ENCODE data around the gene AHI1. TPM values are rescaled to one million over a fixed set of nuclear protein-coding genes. Genes with fewer than 3 reads are reported as not detected.

The AHI1 gene
- 10 to 100 TPM; 17.3 to 50.4 (median 24.5) TPM for total RNA-seq

DNA sequence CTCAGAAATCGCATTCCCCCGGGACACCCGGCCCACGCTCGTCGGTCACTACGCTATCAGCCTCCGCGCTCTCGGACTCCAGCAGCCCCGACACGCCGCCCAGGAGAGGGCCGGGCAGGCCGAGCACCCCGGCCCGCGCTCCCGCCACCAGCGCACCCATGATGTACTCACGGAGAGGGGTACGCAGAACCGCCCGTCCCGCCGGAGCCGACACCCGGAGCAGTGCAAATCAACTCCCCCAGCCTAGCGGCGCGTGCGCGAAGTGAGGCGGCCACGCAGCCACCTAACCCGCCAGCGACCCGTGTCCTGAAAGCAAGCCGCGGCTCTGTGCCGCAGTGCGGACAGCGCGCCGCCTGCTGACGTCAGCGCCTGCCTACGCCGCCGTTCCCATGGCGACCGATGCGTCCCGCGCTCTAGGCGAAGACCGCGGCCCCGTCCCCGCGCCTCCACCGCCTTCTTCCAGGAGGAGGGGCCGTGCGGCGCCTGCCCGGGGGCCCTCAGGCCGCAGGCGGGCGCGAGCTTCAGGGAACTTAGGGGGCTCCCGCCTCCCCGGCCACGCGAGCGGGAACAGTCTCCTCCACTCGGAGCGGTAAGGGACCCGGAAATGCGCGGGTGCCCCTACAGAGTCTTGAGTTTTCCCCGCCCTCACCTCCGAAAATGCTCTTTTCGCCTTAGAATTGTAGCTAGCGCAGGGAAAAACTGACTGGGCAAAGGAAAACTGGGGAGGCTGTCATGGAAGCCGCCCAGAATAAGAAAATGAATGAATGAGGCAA lies at the start of gene AHI1:
TSS of gene AHI1 (minus strand) at position 329 of the 773 bp plus-strand sequence. CDS start 5,503 bp downstream, outside the sequence.
- TF ChIP-seq, protein P1, sequence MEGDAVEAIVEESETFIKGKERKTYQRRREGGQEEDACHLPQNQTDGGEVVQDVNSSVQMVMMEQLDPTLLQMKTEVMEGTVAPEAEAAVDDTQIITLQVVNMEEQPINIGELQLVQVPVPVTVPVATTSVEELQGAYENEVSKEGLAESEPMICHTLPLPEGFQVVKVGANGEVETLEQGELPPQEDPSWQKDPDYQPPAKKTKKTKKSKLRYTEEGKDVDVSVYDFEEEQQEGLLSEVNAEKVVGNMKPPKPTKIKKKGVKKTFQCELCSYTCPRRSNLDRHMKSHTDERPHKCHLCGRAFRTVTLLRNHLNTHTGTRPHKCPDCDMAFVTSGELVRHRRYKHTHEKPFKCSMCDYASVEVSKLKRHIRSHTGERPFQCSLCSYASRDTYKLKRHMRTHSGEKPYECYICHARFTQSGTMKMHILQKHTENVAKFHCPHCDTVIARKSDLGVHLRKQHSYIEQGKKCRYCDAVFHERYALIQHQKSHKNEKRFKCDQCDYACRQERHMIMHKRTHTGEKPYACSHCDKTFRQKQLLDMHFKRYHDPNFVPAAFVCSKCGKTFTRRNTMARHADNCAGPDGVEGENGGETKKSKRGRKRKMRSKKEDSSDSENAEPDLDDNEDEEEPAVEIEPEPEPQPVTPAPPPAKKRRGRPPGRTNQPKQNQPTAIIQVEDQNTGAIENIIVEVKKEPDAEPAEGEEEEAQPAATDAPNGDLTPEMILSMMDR (IDR thresholded peaks at IDR 0.05; ENCODE audit: low read depth) = no peak

DNA sequence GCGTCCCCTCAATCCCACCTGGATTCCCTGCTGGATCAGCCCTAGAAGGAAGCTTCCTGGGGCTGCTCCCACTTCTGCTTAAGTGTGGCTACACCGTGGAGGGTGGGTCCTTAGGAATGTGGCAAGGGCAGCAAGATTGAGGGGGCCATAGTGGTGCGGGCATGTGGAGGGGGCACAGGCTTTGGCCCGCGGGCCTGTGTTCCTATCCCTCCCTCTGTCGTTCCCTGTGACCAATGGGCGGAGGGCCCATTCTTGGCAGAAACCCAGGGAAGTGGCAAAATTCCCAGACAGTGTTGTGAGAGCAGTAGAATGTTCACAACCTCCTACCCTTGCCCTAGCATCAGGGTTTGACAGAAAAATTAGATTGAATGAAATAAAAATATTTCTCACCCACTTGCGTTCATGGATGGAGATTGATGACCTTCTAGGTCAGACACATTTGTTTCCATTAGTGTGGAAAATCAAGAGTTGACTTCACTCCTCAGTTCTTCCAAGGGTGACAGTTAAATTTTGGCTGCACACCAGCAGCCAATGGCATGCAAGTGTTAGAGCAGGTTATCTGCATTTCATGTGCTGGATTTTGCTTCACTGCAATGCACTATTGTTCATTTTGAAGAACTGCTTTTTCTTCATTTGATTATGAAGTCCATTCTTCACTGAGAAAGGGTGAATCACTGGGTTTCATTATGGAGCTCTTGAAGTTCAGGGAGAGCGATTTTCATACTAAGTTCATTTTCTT lies 49.3 kb upstream of the AHI1 start:
- TF ChIP-seq, protein P1 (IDR thresholded peaks at IDR 0.05; ENCODE audit: low read depth) = no peak

DNA sequence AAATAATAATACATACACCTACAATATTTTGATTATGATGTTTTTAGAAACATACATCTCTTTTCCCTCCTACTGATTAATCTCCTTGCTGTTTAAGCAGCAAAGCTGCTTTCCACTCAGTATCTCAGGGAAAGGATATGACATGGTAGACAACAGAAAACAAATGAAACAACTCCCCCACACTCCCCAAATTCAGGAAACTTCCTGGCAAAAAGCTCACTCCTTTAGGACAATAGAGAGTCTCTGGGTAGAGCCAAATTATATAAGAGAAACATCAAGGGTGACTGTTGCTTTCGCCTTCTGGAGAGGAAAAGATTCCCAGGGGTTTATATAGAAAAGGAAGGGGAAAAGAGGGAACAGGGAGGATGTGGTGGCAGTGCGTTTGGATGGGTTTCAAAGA lies 48.7 kb upstream of the AHI1 start:
- TF ChIP-seq, protein P1 (IDR thresholded peaks at IDR 0.05; ENCODE audit: low read depth) = no peak

DNA sequence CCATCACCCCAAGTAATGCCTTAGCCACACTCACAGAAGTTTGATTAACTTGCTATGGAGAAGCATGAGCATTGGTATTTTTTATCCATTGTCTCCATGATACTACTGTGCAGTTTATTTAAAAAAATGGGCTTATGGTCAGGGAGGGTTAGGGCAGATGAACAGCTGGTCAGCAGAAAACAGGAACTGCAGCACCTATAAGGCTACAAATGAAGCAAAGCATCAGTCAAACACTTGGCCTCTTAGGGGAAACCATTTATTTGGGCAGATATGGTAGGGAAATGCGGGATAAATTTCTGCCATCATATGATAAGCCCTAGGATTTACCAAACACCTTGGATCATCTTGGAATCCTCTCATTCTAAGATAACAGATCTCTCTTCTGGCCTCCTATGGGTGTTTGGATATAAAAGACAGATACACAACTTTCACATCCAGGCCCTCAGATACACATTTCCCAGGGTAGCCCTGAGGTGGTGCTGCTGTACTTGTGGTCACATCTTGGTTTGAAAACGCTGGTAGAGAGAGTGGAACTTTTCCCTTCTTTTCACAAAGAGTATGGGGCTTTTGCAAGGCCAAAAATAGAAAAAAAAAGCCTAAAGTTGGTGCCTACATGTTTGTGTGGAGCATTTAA lies 42.8 kb upstream of the AHI1 start:
- TF ChIP-seq, protein P1 (IDR thresholded peaks at IDR 0.05; ENCODE audit: low read depth) = no peak

DNA sequence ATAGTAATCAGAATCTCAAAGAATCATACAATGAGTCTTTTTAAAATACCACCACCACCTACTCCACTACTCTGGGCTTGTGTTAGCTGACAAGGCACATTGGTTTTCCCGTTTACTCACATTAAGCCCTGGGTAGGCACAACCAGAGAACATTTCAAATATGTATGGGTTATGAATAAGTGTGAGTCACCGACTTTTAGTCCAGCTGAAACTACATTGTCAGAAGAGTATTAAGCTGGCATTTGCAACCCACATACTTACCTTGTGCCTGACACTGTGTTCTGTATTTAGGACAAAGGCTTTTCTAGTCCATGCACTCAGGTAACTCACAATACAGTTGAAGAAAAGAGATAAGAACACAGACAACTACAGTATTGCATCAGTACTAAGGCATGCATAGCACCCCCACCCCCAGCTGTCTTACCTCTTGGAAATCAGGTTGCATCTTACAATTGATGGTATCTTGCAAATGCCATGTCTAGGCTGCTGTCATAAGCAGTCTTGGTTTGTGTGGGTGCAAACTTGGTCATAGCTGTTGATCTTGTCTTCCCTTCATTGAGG lies 40.3 kb upstream of the AHI1 start:
- TF ChIP-seq, protein P1 (IDR thresholded peaks at IDR 0.05; ENCODE audit: low read depth) = no peak

DNA sequence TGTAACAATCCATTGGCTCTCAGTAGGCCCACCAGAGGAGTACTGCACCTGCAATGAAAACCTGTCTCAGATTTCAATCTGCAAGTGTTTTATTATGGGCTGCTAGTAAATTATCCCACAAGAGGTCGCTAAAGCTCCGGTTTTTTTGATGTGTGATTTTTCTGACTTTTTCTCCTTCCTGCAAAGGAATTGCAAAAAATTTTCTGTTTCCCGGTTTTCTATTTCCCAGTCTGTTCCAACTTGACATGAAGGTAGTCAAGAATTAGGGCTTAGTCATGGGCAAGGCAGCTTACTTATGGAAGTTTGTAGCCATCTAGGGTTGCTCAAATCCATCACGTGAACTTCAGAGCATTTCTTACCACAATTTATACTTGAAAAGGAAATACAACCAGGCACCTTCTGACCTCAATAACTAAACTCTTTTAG lies 38.5 kb upstream of the AHI1 start:
- TF ChIP-seq, protein P1 (IDR thresholded peaks at IDR 0.05; ENCODE audit: low read depth) = no peak
